K562 (cell line): ENCODE results near the gene ANKRD13A. TPM values are rescaled to one million over a fixed set of nuclear protein-coding genes. Genes with fewer than 3 reads are reported as not detected.

Experiments
- ATF1 ChIP-seq, 2 experiments: fragments of 450-650 bp in 1 of 2; IDR thresholded peaks; 2 replicates each; pipeline ENCODE4 v1.6.1; 2016; ENCODE audit warnings: missing compliant biosample characterization in 1 of 2, missing genetic modification characterization in 1 of 2
- BMI1 ChIP-seq: fragments of 150-350 bp; IDR thresholded peaks from 2 replicates; pipeline ENCODE4 v1.6.1; 2014; ENCODE audit warnings: low read length
- C11orf30 ChIP-seq: fragments of 450-650 bp; IDR thresholded peaks from 2 replicates; pipeline ENCODE4 v1.6.1; 2016; ENCODE audit warnings: low read depth, mild to moderate bottlenecking
- CSDE1 ChIP-seq, 2 experiments: fragments of 450-650 bp; IDR thresholded peaks; 2 replicates each; pipeline ENCODE4 v1.6.1; 2016; ENCODE audit warnings: mild to moderate bottlenecking in 1 of 2
- CTCF ChIP-seq, 3 experiments: IDR thresholded peaks in 2 of 3; conservative IDR thresholded peaks in 1 of 3; 2 replicates each; pipeline ENCODE4 v1.5.1; 2011 to 2012; ENCODE audit warnings: low read length in 3 of 3, mild to moderate bottlenecking in 3 of 3, control low read depth in 2 of 3, improper control_type of control experiment in 1 of 3, inconsistent platforms in 1 of 3, low read depth in 1 of 3, mixed read lengths in 1 of 3, moderate library complexity in 1 of 3; ENCODE audit not compliant: insufficient read depth in 2 of 3
- ELF4 ChIP-seq: fragments of 450-650 bp; formaldehyde crosslinking; IDR thresholded peaks from 2 replicates; pipeline ENCODE4 v1.4.0; 2022; ENCODE audit warnings: missing genetic modification characterization
- ETV6 ChIP-seq, 3 experiments: fragments of 150-350 bp in 1 of 3; sonication (generic) in 1 of 3; formaldehyde crosslinking in 1 of 3; IDR thresholded peaks; 2 replicates each; pipeline versions ENCODE4 v1.6.1 to v1.8.0; 2014 to 2022; ENCODE audit warnings: borderline replicate concordance in 2 of 3, low read depth in 2 of 3, antibody characterized with exemption in 1 of 3, low read length in 1 of 3, mild to moderate bottlenecking in 1 of 3, missing genetic modification reagents in 1 of 3
- GABPA ChIP-seq: fragments of 200-800 bp; sonication (Bioruptor generic); conservative IDR thresholded peaks from 2 replicates; pipeline ENCODE4 v1.6.1; 2016; ENCODE audit warnings: low read depth, missing genetic modification characterization, missing compliant biosample characterization
- GATAD2A ChIP-seq: fragments of 450-650 bp; IDR thresholded peaks from 2 replicates; pipeline ENCODE4 v1.6.1; 2017
- ID3 ChIP-seq, 2 experiments: fragments of 250-450 bp in 1 of 2; fragments of 450-650 bp in 1 of 2; sonication (Bioruptor Pico) in 1 of 2; IDR thresholded peaks; 2 replicates each; pipeline versions ENCODE4 v1.6.1 to v1.8.0; 2016 to 2021; ENCODE audit warnings: mild to moderate bottlenecking in 2 of 2, moderate library complexity in 2 of 2, missing compliant biosample characterization in 1 of 2, missing genetic modification characterization in 1 of 2
- JUN ChIP-seq, 2 experiments: sonication (generic) in 1 of 2; formaldehyde crosslinking in 1 of 2; IDR thresholded peaks; 2 replicates each; pipeline versions ENCODE4 v1.6.1 to v1.8.0; 2012 to 2022; ENCODE audit warnings: borderline replicate concordance in 2 of 2, mild to moderate bottlenecking in 2 of 2, improper control_type of control experiment in 1 of 2, low read depth in 1 of 2, low read length in 1 of 2, missing genetic modification reagents in 1 of 2
- KDM2B ChIP-seq: fragments of 250-450 bp; sonication (Bioruptor Pico); IDR thresholded peaks from 2 replicates; pipeline ENCODE4 v1.8.0; 2021; ENCODE audit warnings: mild to moderate bottlenecking, moderate library complexity
- MIER1 ChIP-seq: fragments of 450-650 bp; IDR thresholded peaks from 2 replicates; pipeline ENCODE4 v1.6.1; 2016; ENCODE audit warnings: antibody characterized with exemption, mild to moderate bottlenecking, low read depth
- NR2C1 ChIP-seq, 2 experiments: fragments of 450-650 bp; IDR thresholded peaks; 2 replicates each; pipeline ENCODE4 v1.6.1; 2017; ENCODE audit warnings: mild to moderate bottlenecking in 2 of 2, antibody characterized with exemption in 1 of 2, inconsistent platforms in 1 of 2, missing compliant biosample characterization in 1 of 2, missing genetic modification characterization in 1 of 2
- NRF1 ChIP-seq, 2 experiments: fragments of 450-650 bp; IDR thresholded peaks in 1 of 2; conservative IDR thresholded peaks in 1 of 2; 2 replicates each; pipeline ENCODE4 v1.6.1; 2014; ENCODE audit warnings: mild to moderate bottlenecking in 2 of 2
- PML ChIP-seq: IDR thresholded peaks from 2 replicates; pipeline ENCODE4 v1.6.1; 2012; ENCODE audit warnings: low read length, inconsistent platforms
- PPARD ChIP-seq: fragments of 250-450 bp; sonication (Bioruptor Pico); IDR thresholded peaks from 2 replicates; pipeline ENCODE4 v1.8.0; 2022; ENCODE audit warnings: inconsistent platforms, mild to moderate bottlenecking, moderate library complexity
- SRF ChIP-seq, 2 experiments: fragments of 250-450, 450-650 bp in 1 of 2; sonication (Bioruptor Pico) in 1 of 2; sonication (generic) in 1 of 2; formaldehyde crosslinking; IDR thresholded peaks; 2 replicates each; pipeline versions ENCODE4 v1.5.0 to v1.5.1; 2020 to 2022; ENCODE audit warnings: mild to moderate bottlenecking in 1 of 2, missing genetic modification reagents in 1 of 2
- STAT5A ChIP-seq: IDR thresholded peaks from 2 replicates; pipeline ENCODE4 v1.6.1; 2012; ENCODE audit warnings: low read length, inconsistent platforms, borderline replicate concordance
- VEZF1 ChIP-seq: fragments of 200-800 bp; sonication (Bioruptor generic); IDR thresholded peaks from 2 replicates; pipeline ENCODE4 v1.6.1; 2017; ENCODE audit warnings: missing genetic modification characterization, missing compliant biosample characterization
- ZNF384 ChIP-seq: IDR thresholded peaks from 2 replicates; pipeline ENCODE4 v1.6.1; 2012; ENCODE audit warnings: low read depth, low read length, improper control_type of control experiment
- ZNF561 ChIP-seq: fragments of 450-650 bp; formaldehyde crosslinking; conservative IDR thresholded peaks from 2 replicates; pipeline ENCODE4 v1.4.0; 2020; ENCODE audit warnings: mild to moderate bottlenecking, moderate library complexity
- polyA plus RNA-seq, 8 experiments: library from polyadenylated mRNA; depleted of rRNA in 4 of 8; stranded (reverse) in 5 of 8; unstranded in 3 of 8; fragments of >200 nt; fragmentation: Nextera tagmentation in 2 of 8; fragmentation: Illumina TruSeq in 1 of 8; extraction: Ambion mirVana in 2 of 8; extraction: Trizol in 1 of 8; gene quantifications; 2 replicates each; pipeline versions ENCODE4 v1.2.1 to v1.2.3, GENCODE V29; 2011 to 2014; ENCODE audit warnings: inconsistent platforms in 1 of 8, missing spikeins in 1 of 8
- total RNA-seq, 7 experiments: library from RNA; depleted of rRNA in 6 of 7; stranded (reverse); fragments of >200 nt in 6 of 7; fragmentation: Illumina TruSeq in 2 of 7; extraction: Trizol in 2 of 7; gene quantifications; 2 replicates each; pipeline versions ENCODE4 v1.2.1 to v1.2.3, GENCODE V29; 2011 to 2021; ENCODE audit warnings: low replicate concordance in 1 of 7

Gene ANKRD13A
- total and polyA plus RNA-seq, 9 of the 15 experiments (the other 6 are each of a cell fraction or from before 2014, with no cell fraction given): 5.0 to 55.0 (median 41.5) TPM

- peak; percentile 46; the same call in 1 of the 2 replicates for TF ChIP-seq VEZF1
- TF ChIP-seq STAT5A: no peak; the same call in 1 of the 2 replicates
- no peak for TF ChIP-seq PPARD (CRISPR knock-in tag)
- peak; percentile 98 for TF ChIP-seq GABPA (tag)
- peak in 1 of 2 experiments; percentile 80; a peak in 2 of 4 replicates for TF ChIP-seq SRF (CRISPR knock-in tag; IDR thresholded peaks at IDR 0.05)
- TF ChIP-seq BMI1: peak; percentile 95
- TF ChIP-seq JUN (IDR thresholded peaks at IDR 0.05; ENCODE audit: borderline replicate concordance, low read depth, low read length): peak; percentile 70; the same call in 1 of the 2 replicates
- no peak for TF ChIP-seq JUN (CRISPR knock-in tag; IDR thresholded peaks at IDR 0.05; ENCODE audit: borderline replicate concordance)
- no peak for TF ChIP-seq ZNF561
- peak; percentile 66; the same call in 1 of the 2 replicates for TF ChIP-seq GATAD2A
- TF ChIP-seq ELF4 (CRISPR knock-in tag): 0 out of 2 replicates have a peak, but pooled peaks have one; percentile 11
- TF ChIP-seq ETV6 (IDR thresholded peaks at IDR 0.05; ENCODE audit: borderline replicate concordance in 1 of 2, low read depth in 2 of 2, low read length in 1 of 2): 0 out of 4 replicates have a peak, but pooled peaks of 1 of the 2 experiments have one; percentile 49
- TF ChIP-seq ETV6 (CRISPR knock-in tag; IDR thresholded peaks at IDR 0.05; ENCODE audit: borderline replicate concordance): no peak
- peak; percentile 98 for TF ChIP-seq NR2C1 (IDR thresholded peaks at IDR 0.05)
- TF ChIP-seq NR2C1 (tag; IDR thresholded peaks at IDR 0.05): peak; percentile 100
- TF ChIP-seq CSDE1 (IDR thresholded peaks at IDR 0.05): peak in 1 of 2 experiments; percentile 94; a peak in 2 of 4 replicates
- TF ChIP-seq PML: 0 out of 2 replicates have a peak, but pooled peaks have one; percentile 62
- peak; percentile 44; the same call in 1 of the 2 replicates for TF ChIP-seq ZNF384
- no peak for TF ChIP-seq ATF1 (CRISPR knock-in tag; IDR thresholded peaks at IDR 0.05)
- peak; percentile 88 for TF ChIP-seq ATF1 (tag; IDR thresholded peaks at IDR 0.05)
- no peak for TF ChIP-seq ID3 (CRISPR knock-in tag; IDR thresholded peaks at IDR 0.05)
- peak; percentile 76; the same call in 1 of the 2 replicates for TF ChIP-seq ID3 (tag; IDR thresholded peaks at IDR 0.05)
- peak; percentile 90 for TF ChIP-seq C11orf30
- TF ChIP-seq CTCF (IDR thresholded peaks at IDR 0.05 in 2 of 3, conservative IDR thresholded peaks at IDR 0.05 in 1 of 3; ENCODE audit: insufficient read depth in 2 of 3, low read depth in 1 of 3, low read length in 3 of 3): peak in 2 of 3 experiments; percentile 53 to 54; a peak in 5 of 6 replicates
- no peak for TF ChIP-seq KDM2B
- TF ChIP-seq MIER1: 0 out of 2 replicates have a peak, but pooled peaks have one; percentile 45
- TF ChIP-seq NRF1 (conservative IDR thresholded peaks at IDR 0.05 in 1 of 2, IDR thresholded peaks at IDR 0.05 in 1 of 2): peak; percentile 68 to 74
Observed at GRCh38 chr12:110048242-110049027, 49.2 kb downstream of the ANKRD13A start, which contains the start of gene C12orf76 (continued).
